Aortic smooth muscle cell (primary cell): ENCODE data around the gene NOL6. TPM values are rescaled to one million over a fixed set of nuclear protein-coding genes. Genes with fewer than 3 reads are reported as not detected.

Experiments
- total RNA-seq: library from RNA; depleted of rRNA; stranded (reverse); fragments of >200 nt; gene quantifications from 2 replicates; pipeline ENCODE4 v1.2.3, GENCODE V29; 2014

NOL6 gene
- 17.5 and 24.0 TPM in 2 replicates for total RNA-seq

GRCh38 chr9:33473643-33474352 is at the start of gene NOL6:
NOL6 (minus strand) TSS chr9:33473924; CDS start chr9:33473842, 82 bp downstream.

GRCh38 chr9:33446946-33447798 is 26.6 kb downstream of the NOL6 start, which contains the start of gene AQP3:
AQP3 (minus strand) TSS chr9:33447593; CDS start chr9:33447530, 63 bp downstream.

Other genes with a start within 250 kb of the NOL6 start
- not detected in 2 replicates for gene SPINK4, start 233.8 kb downstream of the NOL6 start, total RNA-seq
- 29.8 and 30.3 TPM in 2 replicates for gene BAG1, start 209.2 kb downstream of the NOL6 start, total RNA-seq
- gene CHMP5, start 208.9 kb downstream of the NOL6 start, total RNA-seq, result 135 and 137 TPM in 2 replicates
- gene NFX1, start 183.4 kb downstream of the NOL6 start, total RNA-seq, result 19.9 and 24.0 TPM in 2 replicates
- 0.40 and 1.8 TPM in 2 replicates for gene AQP7, start 71.4 kb downstream of the NOL6 start, total RNA-seq
- 0.26 and 0.56 TPM in 2 replicates for gene AQP3, start 26.3 kb downstream of the NOL6 start, total RNA-seq
- gene ANKRD18B, start 50.3 kb upstream of the NOL6 start, total RNA-seq, result under 0.01 TPM in 1 of 2 replicates, not detected in the other